Activated naive CD8-positive, alpha-beta T cell treated with anti-CD3 and anti-CD28 coated beads for 36 hours (primary cell): ENCODE measurements around the gene TNNT3. TPM values are rescaled to one million over a fixed set of nuclear protein-coding genes. Genes with fewer than 3 reads are reported as not detected.
"Not testable (repeated sequence)": the region's sequence is repeated elsewhere in the genome, so short reads cannot be mapped to it uniquely, and the experiment has no call there.

Experiments used
- DNase-seq: peaks from one replicate; pipeline ENCODE4 v3.0.0; 2021
- H3K27ac Mint-ChIP-seq: one replicate; pipeline ENCODE4 v1.8.0; 2022; ENCODE audit warnings: mild to moderate bottlenecking, moderate library complexity, mixed read lengths
- H3K27me3 Mint-ChIP-seq: one replicate; pipeline ENCODE4 v1.8.0; 2022; ENCODE audit warnings: mild to moderate bottlenecking, mixed read lengths
- H3K36me3 Mint-ChIP-seq: one replicate; pipeline ENCODE4 v1.8.0; 2021; ENCODE audit warnings: mild to moderate bottlenecking, mixed read lengths
- H3K4me1 Mint-ChIP-seq: one replicate; pipeline ENCODE4 v1.8.0; 2021; ENCODE audit warnings: mixed read lengths
- H3K4me3 Mint-ChIP-seq: one replicate; pipeline ENCODE4 v1.8.0; 2022; ENCODE audit warnings: mild to moderate bottlenecking, moderate library complexity, mixed read lengths
- H3K9me3 Mint-ChIP-seq: one replicate; pipeline ENCODE4 v1.8.0; 2022; ENCODE audit warnings: mixed read lengths
- total RNA-seq, 2 experiments: library from RNA; stranded (reverse); gene quantifications; one replicate each; pipeline ENCODE4 v1.2.3, GENCODE V29; 2021

The TNNT3 gene
- total RNA-seq, 2 experiments from 2014 or later = 0.50 to 0.54 TPM

DNA sequence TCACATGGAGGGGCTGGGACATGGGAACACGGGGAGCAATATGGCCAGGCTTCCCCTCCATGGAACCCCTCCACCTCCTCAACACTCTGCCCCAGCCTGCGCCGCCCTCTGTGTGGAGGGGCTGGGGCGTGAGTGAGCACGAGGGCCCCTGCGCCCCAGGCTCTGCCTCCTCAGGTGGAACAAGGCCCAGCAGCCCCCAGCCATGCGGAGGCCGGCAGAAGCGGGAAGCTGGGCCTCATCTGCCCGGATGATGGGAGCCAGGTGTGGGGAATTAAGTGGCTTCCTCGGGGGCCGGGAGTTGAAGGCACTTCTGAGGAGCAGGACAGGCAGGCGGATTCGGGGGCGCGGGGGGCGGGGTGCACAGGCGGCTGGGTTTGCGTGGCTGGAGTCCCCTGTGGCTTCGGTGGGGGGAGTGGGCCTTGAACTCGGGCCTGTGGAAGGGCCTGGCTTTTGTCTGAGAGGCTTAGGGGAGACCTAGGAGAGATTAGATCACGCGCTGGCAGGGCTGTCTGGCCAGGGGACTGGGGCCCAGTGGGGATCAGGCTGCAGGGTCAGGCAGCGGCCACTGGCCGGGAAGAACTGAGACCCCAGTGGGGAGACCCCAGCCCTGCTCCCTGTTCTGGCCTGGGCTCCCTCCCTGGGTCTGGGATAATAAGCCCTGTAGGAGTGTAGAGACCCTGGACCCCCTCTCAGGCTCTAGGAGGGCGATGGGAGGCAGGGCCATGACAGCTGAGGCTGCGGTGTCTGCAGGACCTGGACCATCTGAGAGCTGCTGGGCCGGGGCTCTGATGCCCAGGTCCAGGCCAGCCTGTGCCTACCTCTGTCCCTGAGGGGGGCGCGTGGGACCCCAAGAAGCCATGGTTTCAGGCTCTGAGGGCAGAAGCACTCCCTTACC, 41.1 kb upstream of the TNNT3 start:
- Mint-ChIP-seq H3K9me3 (no peaks in the 10 kb centered on the region), H3K27ac (no peak overlapping the region), H3K27me3 (no peaks in the 10 kb centered on the region), H3K4me1 (peaks cover 6% of the 10 kb centered on the region), H3K4me3 (no peak overlapping the region), H3K36me3 (no peaks in the 10 kb centered on the region)
- no peak for DNase-seq

DNA sequence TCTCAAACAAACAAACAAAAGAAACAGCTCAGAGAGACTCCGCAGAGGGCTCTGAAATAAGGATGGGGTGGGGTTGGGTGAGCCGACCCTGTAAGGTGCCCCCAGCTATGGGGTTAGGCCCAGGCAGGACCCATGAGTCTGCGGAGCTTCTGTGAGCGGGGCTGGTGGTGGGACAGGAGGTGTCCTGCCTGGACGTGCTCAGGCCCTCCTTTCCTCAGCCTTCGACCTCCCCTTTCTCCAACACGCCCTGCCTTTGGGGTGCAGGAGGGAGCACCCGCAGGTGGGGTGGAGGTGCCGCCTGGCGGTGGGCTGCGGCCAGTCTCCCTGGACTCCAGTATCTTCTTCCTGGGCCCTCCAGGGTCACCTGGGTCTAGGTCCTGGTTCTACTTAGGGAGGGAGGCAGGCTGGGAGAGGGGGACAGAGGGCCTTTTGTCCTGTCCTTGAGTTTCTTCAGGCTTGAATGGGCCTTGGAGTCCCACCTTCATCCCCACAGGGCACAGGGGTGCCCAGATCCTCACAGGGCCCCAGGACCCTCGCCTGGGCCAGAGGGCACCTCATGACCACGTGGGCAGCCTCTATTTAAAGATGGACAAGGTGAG, 40.1 kb upstream of the TNNT3 start:
- H3K36me3 Mint-ChIP-seq = no peaks in the 10 kb centered on the region
- H3K27ac Mint-ChIP-seq = no peak overlapping the region
- peaks cover 6% of the 10 kb centered on the region for H3K4me1 Mint-ChIP-seq
- no peaks in the 10 kb centered on the region for H3K9me3 Mint-ChIP-seq
- H3K27me3 Mint-ChIP-seq = no peaks in the 10 kb centered on the region
- H3K4me3 Mint-ChIP-seq = no peak overlapping the region
- no peak for DNase-seq

DNA sequence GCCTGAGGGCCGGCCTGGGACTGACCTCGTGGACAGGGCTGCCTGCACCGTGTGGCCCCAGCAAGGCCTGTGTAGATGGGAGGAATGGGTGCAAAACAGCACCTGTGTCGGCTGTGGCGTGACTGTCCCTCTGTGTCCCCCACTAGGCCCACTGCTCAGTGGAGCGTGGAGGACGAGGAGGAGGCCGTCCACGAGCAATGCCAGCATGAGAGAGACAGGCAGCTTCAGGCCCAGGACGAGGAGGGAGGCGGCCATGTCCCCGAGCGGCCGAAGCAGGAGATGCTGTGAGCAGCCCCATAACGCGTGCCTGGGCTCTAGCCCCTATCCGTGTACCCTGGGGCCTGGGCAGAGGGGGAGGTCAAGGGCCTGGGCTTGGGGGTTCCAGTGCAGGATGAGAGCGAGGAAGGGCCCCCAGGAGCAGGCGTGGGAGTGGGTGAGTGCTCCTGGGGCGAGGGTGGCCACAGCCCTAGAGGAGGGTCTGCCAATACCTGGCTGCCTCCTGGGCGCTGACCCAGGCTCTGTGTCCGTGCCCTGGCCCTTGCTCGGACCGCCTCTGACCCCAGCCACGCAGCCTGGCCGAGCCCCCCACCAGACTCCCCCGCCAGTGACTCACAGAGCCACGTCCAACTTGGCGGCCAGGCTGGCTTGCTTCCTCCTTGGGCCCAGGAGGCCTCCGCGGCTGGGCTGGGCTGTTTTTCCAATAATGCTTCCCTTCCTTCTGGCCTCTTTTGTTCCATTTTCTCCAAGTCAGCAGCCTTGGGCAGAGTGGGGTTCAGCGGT, 39.4 kb upstream of the TNNT3 start:
- H3K4me1 Mint-ChIP-seq = peaks cover 6% of the 10 kb centered on the region
- H3K4me3 Mint-ChIP-seq = no peak overlapping the region
- H3K27ac Mint-ChIP-seq = no peak overlapping the region
- no peaks in the 10 kb centered on the region for H3K36me3 Mint-ChIP-seq
- no peak for DNase-seq
- no peaks in the 10 kb centered on the region for H3K27me3 Mint-ChIP-seq
- no peaks in the 10 kb centered on the region for H3K9me3 Mint-ChIP-seq

DNA sequence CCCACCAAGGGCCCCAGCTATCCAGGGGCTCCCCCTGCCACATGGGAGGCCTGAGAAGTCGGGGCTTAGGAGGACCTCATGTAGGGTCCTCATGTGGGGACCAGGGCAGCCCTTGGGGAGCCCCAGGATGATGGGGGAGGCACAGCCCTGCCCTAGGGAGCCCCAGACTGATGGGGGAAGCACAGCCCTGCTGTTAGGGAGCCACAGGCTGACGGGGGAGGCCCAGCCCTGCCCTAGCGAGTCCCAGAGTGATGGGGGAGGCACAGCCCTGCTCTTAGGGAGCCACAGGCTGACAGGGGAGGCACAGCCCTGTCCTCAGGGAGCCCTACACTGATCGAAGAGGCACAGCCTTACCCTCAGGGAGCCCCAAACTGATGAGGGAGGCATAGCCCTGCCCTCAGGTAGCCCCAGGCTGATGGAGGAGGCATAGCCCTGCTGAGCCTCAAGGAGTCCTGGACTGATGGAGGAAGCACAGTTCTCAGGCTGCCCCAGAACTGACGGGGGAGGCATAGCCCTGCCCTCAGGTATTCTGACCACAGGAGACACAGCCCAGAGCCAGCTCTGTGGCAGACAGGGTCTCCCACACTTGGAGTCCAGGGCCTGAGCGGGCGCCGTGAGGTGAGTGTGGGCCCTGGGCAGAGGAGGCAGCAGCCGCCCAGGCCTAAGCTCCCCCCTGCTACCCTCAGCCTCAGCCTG, 38.6 kb upstream of the TNNT3 start:
- H3K4me1 Mint-ChIP-seq = peaks cover 4% of the 10 kb centered on the region
- no peak overlapping the region for H3K27ac Mint-ChIP-seq
- H3K4me3 Mint-ChIP-seq = no peak overlapping the region
- H3K9me3 Mint-ChIP-seq = no peaks in the 10 kb centered on the region
- no peaks in the 10 kb centered on the region for H3K36me3 Mint-ChIP-seq
- no peaks in the 10 kb centered on the region for H3K27me3 Mint-ChIP-seq
- no peak for DNase-seq

DNA sequence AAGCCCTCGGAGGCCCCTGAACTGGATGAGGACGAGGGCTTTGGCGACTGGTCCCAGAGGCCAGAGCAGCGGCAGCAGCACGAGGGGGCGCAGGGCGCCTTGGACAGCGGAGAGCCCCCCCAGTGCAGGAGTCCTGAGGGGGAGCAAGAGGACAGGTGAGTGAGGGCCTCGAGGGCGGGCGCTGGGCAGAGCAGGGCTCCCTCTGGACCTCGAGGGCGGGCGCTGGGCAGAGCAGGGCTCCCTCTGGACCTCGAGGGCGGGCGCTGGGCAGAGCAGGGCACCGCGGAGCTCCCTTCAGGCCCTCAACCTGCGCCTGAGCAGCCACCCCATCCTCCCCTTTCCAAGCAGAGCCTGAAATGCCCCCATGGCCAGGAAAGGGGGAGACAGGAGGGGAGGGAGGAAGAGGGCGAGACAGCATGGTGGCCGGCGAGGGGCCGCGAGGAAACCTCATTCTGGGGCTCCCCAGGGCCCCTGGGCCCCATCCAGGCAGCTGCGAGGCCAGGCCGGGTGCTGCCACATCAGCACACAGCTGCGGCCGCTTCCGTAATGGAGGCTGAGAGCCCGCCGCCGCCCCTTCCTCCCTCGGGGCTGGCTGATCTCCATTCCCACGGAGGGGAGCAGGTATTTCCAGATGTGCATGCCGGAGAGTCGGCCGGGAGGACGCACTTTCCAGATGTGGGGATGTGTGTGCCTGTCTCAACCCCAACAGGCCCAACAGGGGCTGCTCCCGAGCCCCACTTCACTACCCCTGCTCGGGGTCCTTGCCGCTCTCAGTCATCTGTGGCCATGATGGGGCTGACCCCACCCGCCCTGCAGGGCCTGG, 37.9 kb upstream of the TNNT3 start:
- Mint-ChIP-seq H3K4me1 (peaks cover 4% of the 10 kb centered on the region), H3K36me3 (no peaks in the 10 kb centered on the region), H3K27ac (no peak overlapping the region), H3K9me3 (no peaks in the 10 kb centered on the region), H3K27me3 (no peaks in the 10 kb centered on the region), H3K4me3 (no peak overlapping the region)
- DNase-seq = no peak

DNA sequence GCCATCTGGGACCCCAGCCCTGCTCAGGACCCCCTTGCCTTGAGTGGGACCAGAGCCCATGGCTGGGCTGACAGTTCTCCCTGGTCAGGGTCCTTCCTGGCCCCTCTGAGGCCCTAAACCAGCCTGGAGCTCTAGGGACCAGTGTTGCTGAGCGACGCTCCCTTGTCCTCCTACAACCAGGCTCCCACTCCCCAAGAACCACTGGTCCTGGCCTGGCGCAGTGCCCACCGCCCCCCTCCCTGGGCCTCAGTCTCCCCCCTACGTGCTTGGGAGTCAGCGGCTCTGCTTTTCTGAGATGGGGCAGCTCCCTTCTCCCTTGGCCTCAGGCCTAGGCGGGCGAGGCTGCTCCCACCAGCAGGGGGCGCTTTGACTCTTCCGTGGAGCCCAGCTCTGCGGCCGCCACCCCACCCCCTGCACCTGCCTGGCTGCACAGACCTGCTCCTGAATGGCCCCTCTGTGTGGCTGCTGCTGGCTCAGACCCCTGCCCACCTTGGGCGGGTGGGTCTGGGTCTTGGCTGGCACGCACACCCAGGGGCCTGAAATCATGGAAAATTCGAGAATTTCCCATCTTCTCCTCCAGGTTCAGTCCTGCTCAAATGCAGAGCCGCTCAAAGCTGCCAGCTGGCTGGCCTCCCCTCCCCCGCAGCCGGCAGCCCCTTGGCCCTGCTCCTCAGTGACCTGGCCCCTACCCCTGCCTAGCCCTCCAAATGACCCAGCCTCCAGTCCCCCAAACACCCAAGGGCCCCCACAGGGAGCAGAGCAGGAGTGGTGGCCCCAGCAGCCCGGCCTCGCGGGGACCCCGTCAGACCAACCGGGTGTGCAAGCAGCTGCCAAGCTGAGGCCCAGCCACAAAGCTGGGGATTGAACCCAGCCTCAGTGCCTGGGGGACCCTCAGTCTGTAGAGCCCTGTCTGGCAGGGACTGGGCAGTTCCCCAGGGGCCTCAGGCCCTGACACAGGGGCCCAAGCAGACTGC, 37.0 kb upstream of the TNNT3 start:
- H3K4me3 Mint-ChIP-seq = no peak overlapping the region
- DNase-seq = peak; percentile 85
- no peaks in the 10 kb centered on the region for H3K36me3 Mint-ChIP-seq
- H3K27ac Mint-ChIP-seq = no peak overlapping the region
- no peaks in the 10 kb centered on the region for H3K9me3 Mint-ChIP-seq
- peaks cover 4% of the 10 kb centered on the region for H3K4me1 Mint-ChIP-seq
- no peaks in the 10 kb centered on the region for H3K27me3 Mint-ChIP-seq

DNA sequence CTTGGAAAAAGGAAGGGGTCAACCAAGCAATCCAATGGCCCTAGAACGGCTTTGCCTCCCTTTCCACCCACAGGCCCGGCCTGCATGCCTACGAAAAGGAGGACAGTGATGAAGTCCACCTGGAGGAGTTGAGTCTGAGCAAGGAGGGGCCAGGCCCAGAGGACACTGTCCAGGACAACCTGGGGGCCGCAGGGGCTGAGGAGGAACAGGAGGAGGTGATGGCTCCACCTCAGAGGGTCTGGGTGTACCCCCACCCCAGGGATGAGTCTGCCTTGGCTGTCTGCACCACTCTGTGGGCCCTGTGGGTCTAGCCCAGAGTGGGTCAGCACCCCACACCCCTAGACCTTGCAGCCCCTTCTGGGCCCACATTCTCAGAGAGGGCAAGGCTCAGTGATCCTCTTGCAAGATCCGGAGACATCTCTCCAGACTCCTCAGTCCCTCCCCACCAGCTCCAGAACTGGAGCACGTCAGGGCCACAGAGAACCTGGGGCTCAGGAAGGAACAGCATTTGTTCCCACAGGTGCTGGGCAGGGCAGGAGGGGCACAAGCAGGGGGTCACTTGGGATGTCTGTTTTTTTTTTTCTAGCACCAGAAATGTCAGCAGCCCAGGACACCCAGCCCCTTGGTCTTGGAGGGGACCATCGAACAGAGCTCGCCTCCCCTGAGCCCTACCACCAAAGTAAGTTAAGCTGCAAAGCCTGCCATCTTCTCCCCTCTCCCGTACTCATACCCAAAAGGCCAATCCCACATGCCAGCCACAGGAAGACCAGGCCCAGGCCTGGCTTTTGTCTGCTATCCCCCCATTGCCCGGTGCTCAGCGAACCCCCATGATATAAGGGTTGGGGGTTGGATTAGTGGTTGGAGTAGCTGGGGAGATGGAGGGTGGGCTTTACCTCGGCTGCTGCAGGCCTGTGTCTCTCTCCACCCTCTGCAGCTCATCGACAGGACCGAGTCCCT, 35.9 kb upstream of the TNNT3 start:
- H3K9me3 Mint-ChIP-seq = no peaks in the 10 kb centered on the region
- peaks cover 6% of the 10 kb centered on the region for H3K4me1 Mint-ChIP-seq
- no peak overlapping the region for H3K27ac Mint-ChIP-seq
- DNase-seq = no peak
- no peaks in the 10 kb centered on the region for H3K27me3 Mint-ChIP-seq
- H3K36me3 Mint-ChIP-seq = no peaks in the 10 kb centered on the region
- no peak overlapping the region for H3K4me3 Mint-ChIP-seq

DNA sequence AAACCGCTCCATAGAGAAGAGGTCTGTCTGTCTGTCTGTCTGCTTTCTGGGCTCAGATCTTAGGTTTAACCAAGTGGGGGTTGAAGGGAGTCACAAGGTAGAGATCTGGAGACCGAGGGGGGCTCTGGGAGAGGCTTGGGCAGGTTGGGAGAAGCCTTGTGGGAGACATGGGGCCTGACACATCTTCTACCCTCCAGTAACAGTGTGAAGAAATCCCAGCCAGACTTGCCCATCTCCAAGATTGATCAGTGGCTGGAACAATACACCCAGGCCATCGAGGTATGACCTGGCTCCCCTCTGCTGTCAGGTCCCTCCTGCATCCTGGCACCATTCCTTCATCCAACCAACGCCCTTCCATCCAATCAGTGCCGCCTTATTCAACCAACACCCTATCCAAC, 35.2 kb upstream of the TNNT3 start:
- no peaks in the 10 kb centered on the region for H3K27me3 Mint-ChIP-seq
- H3K4me1 Mint-ChIP-seq = peaks cover 10% of the 10 kb centered on the region
- no peaks in the 10 kb centered on the region for H3K9me3 Mint-ChIP-seq
- no peak for DNase-seq
- no peak overlapping the region for H3K4me3 Mint-ChIP-seq
- H3K27ac Mint-ChIP-seq = no peak overlapping the region
- H3K36me3 Mint-ChIP-seq = peaks cover 4% of the 10 kb centered on the region

DNA sequence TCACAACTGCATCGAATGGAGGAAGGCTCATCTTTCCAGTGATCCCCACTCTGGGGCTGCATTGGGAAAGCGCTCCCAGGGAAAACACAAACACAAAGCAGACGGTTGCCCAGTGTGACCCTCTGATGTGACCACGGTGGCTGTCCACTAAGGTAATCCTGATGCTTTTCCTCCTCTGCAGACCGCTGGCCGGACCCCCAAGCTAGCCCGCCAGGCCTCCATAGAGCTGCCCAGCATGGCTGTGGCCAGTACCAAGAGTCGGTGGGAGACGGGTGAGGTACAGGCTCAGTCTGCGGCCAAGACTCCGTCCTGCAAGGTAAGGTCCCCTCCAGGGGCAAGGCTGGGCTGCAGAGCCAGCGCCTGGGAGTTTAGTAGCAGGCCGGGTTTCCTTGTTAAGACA, 33.0 kb upstream of the TNNT3 start:
- H3K4me3 Mint-ChIP-seq, H3K27ac Mint-ChIP-seq, H3K36me3 Mint-ChIP-seq, H3K27me3 Mint-ChIP-seq, DNase-seq, H3K9me3 Mint-ChIP-seq: not testable (repeated sequence)
- H3K4me1 Mint-ChIP-seq = peaks cover 10% of the 10 kb centered on the region

DNA sequence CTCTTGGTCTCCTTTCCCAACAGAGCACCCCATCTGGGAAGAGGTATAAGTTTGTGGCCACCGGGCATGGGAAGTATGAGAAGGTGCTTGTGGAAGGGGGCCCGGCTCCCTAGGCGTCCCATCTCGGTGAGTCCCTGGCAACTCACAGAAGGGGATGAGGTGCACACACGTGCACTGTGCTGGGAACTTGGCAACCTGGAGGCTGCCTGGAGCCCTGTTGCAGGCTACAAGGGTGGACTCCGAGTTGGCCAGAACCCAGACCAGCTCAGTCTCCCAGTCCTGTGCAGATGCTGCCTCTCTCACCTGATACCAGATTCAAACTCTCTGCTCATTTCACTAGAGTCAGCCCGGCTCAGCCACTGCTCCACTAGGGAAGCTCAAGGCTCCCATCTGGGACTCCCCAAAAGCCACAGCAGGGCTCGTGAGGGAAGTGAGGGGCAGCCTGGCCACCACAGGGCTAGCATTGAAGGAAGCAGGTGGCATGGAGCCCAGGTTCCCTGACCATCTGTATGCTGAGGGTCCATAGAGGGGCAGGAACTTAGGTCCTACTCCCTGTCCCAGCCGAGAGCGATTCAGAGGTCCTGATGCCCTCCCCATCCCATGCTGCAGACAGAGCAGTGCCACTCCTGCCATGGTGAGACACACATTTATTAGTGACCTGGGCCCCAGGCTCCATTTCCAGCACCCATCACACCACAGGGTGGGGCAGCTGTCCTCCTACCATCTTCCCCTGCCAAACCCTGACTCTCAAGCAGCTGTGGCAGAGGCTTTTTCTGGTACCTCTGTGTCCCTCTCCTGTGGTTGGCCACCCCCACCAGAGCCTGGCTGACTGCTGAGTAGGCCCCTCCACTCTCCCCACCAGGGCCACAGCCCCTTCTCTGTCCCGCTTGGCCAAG, 31.8 kb upstream of the TNNT3 start:
- H3K27ac Mint-ChIP-seq = no peak overlapping the region
- peaks cover 17% of the 10 kb centered on the region for H3K4me1 Mint-ChIP-seq
- no peak overlapping the region for H3K4me3 Mint-ChIP-seq
- H3K27me3 Mint-ChIP-seq = no peaks in the 10 kb centered on the region
- no peak for DNase-seq
- H3K9me3 Mint-ChIP-seq = no peaks in the 10 kb centered on the region
- peaks cover 12% of the 10 kb centered on the region for H3K36me3 Mint-ChIP-seq

DNA sequence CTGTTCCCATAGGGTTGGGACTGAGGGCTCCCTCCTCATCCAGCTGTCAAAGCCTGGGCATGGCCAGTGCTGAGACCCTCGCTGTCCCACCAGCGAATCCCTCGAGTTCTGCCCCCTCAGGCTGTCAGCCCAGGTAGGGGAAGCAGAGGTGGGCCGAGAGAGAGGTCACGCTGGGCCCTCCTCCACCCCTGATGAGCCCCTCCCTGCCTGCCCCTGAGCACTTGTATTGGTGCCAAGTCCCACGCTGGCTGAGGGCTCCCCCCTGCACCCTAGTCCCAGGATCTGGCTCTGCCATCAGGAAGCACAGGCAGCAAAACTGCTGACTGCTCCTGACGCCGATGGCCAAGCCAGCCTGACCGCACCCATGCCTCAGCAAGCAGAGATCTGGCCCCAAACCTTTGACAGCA, 31.2 kb upstream of the TNNT3 start:
- no peaks in the 10 kb centered on the region for H3K27me3 Mint-ChIP-seq
- H3K36me3 Mint-ChIP-seq = peaks cover 17% of the 10 kb centered on the region
- H3K9me3 Mint-ChIP-seq = no peaks in the 10 kb centered on the region
- H3K4me3 Mint-ChIP-seq = peak overlapping the region; percentile 81
- DNase-seq = no peak
- peaks cover 17% of the 10 kb centered on the region for H3K4me1 Mint-ChIP-seq
- H3K27ac Mint-ChIP-seq = peak overlapping the region; percentile 66

DNA sequence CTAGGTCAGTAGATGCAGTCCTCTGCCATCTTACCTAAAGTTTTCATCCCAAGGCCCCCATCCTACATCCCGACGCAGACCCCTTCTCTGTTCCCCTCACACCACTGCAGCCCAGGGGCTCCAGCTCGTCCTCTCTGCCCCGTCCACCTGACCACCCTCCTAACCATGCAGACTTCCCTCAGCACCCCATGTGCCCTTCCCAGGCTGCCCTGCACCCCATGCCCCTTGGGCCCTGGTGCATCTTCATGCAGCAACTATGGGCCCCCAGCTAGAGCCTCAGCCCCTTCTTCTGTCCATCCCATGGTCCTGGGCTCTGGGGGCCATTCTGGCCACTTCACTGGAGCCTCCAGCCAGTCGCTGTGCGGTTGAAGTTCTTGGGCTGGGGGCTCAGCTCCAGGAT, 30.7 kb upstream of the TNNT3 start:
- Mint-ChIP-seq H3K4me1 (peaks cover 22% of the 10 kb centered on the region), H3K27ac (peak overlapping the region; percentile 66), H3K36me3 (peaks cover 21% of the 10 kb centered on the region), H3K4me3 (peak overlapping the region; percentile 81), H3K9me3 (no peaks in the 10 kb centered on the region), H3K27me3 (no peaks in the 10 kb centered on the region)
- DNase-seq = no peak
